OCI-LY7 (cell line): Measurements from ENCODE around the gene RIF1.

Experiments
- CTCF ChIP-seq: fragments of 200-600 bp; sonication (generic); conservative IDR thresholded peaks from 2 replicates; pipeline ENCODE4 v1.5.1; 2014; ENCODE audit warnings: mild to moderate bottlenecking, antibody characterized with exemption, low read length, moderate library complexity, mixed read lengths
- EZH2phosphoT487 ChIP-seq: fragments of 200-600 bp; sonication (generic); IDR thresholded peaks from 2 replicates; pipeline ENCODE4 v1.6.1; 2018; ENCODE audit warnings: low read depth, borderline replicate concordance, mild to moderate bottlenecking, mixed run types, antibody characterized with exemption, low read length, moderate library complexity, mixed read lengths

GRCh38 chr2:151388011-151388410 is 21.7 kb upstream of the RIF1 start:
- TF ChIP-seq CTCF (no peak), EZH2phosphoT487 (no peak)
